Occipital lobe (tissue), 2 donors: ENCODE measurements around the gene SYF2. TPM values are rescaled to one million over a fixed set of nuclear protein-coding genes. Genes with fewer than 3 reads are reported as not detected.
"Not testable (repeated sequence)": the region's sequence is repeated elsewhere in the genome, so short reads cannot be mapped to it uniquely, and the experiment has no call there.

Experiments used
- DNase-seq: peaks from one replicate; lab custom pipeline; 2025; lab: John Stamatoyannopoulos, UW
- total RNA-seq: library from RNA; depleted of rRNA; stranded (reverse); fragments of >200 nt; gene quantifications from one replicate; pipeline ENCODE4 v1.2.3, GENCODE V29; 2014

The SYF2 gene
- total RNA-seq, result 33.4 TPM

DNA sequence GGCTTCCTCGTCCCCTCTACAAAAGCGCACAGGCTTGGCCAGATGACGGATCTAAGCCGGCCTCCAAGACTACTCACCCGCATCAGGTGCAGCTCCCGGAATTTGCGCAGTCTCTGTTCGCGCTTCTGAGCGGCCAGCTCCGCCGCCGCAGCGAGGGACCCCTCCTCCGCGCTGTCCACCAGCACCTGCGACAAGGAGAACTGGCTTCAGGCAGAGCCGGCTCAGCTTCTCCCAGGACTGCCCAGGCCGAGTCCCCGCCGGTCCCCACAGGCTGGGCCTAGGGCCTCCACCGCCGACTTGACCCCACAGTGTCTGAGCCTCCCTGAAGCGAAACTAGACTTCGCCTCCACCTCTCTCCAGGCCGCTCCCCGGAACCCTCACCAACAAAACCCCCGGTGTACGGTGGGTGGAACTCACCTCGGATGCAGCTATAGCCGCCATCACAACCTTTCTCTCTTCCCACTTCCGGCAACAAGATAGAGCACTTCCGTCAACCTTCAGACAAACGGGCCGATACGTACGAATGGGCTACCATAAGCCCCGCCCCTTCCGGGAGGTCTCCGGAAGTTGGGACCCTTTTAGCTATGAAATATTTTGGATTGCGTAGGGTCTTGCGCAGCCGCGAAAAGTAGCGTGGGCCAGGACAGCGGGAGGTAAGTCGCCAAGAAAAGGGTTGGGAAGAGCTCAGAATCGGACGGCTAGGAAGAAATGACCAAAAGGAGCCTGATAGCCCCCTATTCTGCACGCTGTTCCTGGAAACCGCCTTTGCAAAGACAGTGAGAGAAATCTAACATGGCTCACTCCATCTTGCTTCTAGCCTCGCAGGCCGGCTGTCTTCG, at the start of gene SYF2:
TSS of gene SYF2 (minus strand) at position 476 of the 839 bp plus-strand sequence. CDS start at position 441, 35 bp downstream.
- DNase-seq, result peak; percentile 88

DNA sequence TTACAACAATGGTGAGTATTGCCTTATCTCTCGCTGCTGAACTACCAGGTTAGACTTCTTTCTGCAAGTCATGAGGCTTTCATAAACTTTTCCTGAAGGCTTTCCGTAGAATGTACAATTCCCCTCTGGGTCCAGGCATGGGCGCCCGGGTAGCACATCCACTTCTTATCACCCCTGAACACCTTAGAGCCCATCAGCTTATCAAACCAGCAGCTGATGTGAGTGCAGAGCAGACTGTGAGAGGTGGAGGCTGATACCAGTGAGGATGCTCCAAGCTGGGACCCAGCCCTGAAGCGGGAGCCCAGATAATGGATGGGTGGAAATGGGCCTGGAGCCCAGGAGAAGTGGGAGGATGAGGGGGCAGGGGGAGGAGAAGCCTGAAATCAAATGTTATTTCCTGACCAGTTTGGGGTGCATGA, 47.4 kb upstream of the SYF2 start:
- DNase-seq, result not testable (repeated sequence)

DNA sequence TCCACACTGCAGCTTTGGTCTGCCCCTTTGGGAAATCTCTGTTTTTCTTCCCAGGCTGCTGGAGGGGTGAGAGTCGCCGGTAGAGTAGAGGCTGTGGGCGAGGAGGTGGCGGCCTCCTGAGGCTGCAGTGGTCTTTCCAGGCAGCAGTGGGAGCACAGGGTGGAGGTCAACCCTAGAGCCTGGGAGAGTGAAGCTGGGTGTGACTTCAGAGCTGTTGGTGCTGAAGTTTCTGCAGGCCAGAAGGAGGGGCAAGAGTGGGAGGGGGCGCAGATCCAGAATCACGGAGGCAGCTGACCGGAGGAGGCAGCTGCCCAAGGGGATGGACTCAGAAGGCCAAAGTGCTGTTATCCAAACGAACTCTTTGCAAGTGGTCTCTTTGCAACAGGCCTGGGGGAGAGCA, 46.5 kb upstream of the SYF2 start:
- DNase-seq, result not testable (repeated sequence)

DNA sequence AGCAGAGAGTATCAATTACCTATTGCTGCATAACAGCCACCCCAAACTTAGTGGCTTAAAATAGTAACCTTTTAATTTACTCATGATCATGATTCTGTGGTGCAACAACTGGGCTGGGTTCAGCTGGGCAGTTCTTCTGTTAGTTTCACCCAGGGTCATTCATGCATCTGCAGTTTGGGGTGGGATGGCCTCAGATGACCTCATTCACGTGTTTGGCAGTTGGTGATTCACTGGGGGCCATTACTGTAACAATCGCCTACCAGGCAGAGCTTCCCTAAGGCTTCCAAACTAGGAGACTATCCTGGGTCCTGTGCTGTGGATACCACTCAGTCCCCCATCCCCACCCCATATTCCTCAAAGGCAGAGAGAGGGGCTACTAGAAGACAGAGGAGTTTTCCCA, 46.1 kb upstream of the SYF2 start:
- DNase-seq, result not testable (repeated sequence)

DNA sequence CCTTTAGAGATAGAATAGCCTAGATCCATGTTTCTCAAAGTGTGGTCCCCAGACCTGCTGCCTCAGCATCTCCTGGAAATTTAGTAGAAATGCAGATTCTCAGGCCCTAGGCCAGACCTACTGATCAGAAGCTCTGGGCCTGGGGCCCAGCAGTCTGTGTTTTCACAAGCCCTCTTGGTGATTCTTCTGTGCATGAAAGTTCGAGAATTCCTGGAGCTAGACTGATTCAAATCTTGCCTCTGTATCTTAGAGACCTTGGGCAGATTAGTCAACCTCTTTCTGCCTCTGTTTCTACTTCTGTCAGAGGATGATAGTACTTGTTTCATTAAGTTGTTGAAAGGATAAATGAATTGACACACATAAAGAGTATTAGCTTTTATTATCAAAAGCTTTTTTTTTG, 45.0 kb upstream of the SYF2 start:
- not testable (repeated sequence) for DNase-seq

DNA sequence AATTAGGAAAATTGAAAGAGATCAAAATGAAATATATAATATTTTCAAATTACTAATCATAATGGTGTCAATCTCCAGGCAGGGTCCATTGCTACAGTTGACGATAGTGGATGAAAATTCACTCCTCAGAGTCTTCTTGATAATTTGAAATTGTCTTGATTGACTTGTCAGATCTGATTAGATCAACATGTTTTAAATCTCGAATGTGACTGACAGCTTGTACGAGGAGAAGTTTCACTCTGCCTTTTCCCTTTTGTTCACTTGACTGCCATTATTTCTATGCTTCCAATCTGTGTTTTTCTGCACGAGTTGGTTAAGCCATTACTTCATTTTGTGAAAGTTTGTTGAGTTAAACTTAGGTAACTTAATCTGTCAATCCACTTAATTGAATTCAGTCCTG, 43.3 kb upstream of the SYF2 start:
- not testable (repeated sequence) for DNase-seq

DNA sequence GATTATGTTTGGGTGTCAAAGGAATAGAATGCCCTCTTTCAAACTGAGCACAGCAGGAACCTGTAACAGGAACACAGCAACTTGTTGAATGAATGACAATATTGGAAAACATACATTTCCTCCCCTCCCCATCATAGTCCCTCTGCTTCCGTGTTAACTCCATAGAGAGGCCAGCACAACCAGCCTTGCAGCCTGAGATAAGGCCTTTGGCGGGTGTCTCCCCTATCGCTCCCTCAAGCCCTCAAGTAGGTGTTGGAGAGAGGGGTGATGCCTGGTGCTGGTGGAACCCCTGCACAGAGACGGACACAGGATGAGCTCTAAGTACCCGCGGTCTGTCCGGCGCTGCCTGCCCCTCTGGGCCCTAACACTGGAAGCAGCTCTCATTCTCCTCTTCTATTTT, 39.9 kb upstream of the SYF2 start, which contains the start of gene RHD:
TSS of gene RHD (plus strand) at position 272 of the 400 bp plus-strand sequence. CDS start at position 311, 39 bp downstream.
- not testable (repeated sequence) for DNase-seq

DNA sequence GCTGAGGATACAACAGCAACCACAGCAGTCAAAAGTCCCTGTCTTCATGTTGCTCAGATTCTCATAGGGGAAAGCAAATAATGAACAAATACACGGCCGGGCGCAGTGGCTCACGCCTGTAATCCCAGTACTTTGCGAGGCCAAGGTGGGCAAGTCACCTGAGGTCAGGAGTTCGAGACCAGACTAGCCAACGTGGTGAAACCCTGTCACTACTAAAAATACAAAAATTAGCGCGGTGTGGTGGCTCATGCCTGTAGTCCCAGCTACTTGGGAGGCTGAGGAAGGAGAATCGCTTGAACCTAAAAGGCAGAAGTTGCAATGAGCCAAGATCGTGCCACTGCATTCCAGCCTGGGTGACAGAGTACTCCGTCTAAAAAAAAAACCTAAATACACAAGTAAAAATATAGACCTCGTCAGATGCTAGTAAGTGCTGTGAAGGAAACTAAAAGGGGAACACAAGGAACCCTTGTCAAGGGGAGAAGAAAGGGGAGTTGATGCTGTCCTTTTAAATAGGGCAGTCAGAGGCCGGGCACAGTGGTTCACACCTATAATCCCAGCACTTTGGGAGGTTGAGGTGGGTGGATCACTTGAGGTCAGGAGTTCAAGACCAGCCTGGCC, 36.0 kb upstream of the SYF2 start:
- DNase-seq, result not testable (repeated sequence)

DNA sequence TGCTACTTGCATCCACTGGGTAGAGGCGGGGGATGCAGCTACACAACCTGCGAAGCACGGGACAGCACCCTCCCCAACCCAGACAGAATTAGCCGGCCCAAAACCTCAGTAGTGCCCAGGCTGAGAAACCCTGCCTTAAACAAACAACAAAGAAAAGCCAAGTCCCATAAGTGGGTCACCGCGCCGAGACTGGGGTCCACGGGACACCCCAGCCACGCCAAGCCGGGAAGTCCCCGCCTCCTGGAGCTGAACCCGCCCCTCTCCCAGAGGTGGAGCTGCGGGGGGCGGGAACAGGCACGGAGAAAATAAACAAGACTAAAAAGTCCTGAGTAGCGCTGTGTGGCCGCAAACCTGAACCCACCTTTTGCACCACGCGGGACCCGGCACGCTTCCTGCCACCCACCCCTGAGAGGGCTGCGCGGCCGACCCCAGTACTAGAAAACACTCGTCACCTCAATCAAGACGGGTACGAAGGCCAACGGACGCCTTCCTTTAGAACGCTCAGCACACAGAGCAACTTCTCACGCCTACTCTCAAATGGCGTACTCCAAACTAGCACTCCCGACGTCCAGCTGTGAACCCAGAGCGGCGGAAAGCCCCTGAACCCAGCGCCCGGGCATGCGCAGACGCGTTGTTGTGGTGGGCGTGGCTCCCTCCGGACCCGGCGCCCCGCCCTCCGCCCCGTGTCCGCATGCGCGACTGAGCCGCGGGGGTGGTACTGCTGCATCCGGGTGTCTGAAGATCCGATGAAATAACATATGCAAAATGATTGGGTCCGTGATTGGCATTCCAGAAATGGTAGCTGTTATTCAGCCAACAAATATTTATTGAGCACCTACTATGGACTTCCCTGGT, 35.2 kb upstream of the SYF2 start:
- peak; percentile 71 for DNase-seq

DNA sequence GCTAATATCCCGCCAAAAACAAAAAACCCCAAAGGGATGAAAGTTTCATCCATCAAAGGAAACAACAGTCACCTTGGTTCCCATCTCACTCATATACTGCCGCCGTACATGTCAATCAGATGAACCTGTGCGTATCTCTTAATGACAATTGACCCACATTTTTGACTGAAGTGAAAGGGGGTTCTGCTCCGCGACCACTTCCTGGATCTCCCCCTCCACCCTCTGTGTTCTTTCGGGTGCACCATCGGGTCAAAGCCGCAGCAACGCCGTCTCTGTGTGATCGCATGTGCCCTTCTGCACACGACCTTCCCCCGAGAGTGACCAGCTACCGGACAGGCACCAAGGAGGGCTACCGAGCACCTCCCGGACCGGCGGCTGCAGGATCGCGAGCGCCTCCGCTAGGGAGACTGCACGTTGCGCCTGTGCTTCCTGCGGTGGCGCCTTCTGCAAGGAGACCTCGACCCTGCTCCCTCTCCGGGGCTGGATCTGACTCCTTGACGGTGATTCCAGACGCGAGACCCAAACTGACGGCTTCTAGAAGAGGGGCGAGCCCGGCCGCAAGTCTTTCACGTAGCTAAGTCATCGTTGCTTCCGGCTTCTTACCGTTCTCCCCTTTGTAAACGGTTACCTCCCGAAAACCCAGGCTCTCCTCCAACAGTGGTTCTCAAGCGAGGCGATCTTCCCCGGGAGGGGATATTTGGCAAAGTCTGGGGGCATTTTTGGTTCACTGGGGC, 34.4 kb upstream of the SYF2 start:
- not testable (repeated sequence) for DNase-seq

DNA sequence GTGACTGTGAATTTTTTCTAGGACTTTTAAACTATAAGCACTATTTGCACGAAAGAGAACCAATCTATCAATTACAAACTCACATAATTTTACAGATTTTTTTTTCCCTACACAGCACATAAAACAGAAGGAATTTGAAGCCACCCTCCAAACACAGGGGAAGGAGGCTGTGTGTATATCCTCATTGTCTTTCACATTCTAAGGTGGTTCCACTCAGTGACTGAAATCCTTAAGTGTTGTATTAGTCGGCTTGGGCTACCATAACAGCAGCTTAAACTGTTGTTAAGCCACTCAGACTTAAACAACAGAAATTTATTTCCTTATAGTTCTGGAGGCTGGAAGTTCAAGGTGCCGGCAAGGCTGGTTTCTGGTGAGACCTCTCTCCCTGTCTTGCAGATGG, 28.0 kb upstream of the SYF2 start:
- not testable (repeated sequence) for DNase-seq

DNA sequence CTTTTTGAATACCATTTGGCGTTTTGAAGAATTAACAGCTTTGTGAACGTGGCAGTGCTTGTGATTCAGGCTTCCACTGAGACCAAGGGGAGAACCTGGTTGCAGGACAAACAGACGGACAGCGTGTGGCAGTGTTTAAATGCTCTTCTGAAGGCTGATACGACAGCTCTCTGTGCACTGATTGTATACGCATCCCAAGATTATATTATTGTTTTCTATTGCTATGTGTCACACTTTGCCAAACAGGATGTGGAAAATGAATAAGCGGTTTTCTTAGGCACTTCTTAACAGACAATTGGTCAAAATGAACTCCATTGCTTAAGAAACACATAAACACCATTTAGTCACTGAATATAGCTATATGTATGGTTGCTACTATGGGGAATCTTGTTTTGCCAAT, 27.5 kb upstream of the SYF2 start:
- DNase-seq, result not testable (repeated sequence)

DNA sequence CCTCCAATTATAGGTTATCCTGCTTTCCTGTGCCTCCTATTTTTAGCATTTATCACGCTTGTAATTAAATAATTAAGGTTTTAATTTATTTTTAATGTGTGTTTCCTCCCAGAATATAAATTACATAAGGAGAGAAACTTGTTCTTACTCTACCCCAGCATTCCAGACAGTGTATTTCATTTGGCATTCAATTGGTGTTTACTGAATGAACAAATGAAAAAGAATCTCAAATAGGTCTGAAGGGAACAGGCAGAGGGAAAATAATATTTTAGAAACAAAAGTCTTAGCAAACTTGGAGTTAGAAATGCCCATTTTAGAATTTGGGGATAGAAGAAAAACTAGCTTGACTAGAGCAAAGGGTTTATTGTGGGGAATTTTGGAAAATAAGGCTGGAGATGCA, 24.9 kb upstream of the SYF2 start:
- no peak for DNase-seq

DNA sequence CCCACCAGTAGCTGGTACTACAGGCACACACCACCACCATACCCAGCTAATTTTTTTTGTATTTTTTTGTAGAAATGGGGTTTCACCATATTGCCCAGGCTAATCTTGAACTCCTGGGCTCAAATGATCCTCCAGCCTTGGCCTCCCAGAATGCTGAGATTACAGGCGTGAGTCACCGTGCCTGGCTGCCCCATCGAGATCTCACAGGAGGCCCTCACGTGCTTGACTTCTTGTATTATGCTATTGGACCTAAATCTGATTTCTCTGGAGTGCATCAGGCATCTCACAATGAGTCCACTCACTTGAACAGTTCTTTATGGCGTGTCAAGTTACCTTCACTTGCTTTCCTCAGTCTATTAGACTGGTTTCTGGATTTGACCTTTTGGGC, 24.3 kb upstream of the SYF2 start:
- no peak for DNase-seq

DNA sequence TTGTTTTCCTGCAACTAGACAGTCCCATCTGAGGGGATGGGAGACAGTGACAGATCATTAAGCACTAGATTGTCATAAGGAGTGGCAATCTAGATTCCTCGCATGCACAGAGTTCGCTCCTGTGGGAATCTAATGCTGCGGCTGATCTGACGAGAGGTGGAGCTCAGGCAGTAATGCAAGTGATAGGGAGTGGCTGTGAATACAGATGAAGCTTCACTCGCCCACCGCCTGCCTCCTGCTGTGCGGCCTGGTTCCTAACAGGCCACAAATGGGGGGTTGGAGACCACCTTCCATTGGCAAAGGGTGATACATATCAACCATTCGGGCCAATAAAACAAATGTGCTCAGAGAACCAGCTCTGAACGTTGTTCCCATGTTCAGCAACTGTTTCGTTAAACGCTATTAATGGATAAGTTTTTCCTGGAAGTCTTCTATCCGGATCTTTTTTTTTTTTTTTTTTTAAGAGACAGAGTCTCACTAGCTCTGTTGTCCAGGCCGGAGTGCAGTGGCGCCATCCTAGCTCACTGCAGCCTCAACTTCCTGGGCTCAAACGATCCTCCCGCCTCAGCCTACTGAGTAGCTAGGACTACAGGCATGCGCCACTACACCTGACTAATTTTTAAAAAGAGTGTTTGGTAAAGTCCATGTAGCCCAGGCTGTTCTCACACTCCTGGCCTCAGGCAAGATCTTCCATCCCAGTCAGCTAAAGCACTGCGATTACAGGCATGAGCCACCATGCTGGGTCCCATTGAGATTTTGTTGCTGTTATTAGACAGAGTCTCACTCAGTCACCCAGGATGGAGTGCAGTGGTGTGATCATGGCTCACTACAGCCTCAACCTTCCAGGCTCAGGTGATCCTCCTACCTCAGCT, 23.6 kb upstream of the SYF2 start:
- DNase-seq, result no peak

DNA sequence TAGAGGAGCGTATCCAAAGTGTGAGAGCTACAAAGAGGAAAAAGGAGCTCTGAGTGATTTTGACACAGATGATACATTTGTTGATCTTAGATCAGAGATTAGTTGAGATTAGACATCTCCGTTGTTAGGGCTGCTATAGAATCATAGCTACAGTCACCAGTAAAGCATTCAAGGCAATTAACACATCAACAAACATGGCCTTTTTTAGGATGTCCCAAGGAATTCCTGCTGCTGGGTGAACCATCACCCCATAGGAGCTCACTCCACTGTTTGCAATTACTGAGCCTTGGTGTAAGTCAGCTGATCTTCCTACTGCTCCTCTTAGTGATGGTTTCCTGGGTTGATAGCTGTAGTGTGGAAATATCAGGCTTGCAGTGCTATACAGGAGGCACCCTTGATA, 21.6 kb upstream of the SYF2 start:
- DNase-seq, result no peak

DNA sequence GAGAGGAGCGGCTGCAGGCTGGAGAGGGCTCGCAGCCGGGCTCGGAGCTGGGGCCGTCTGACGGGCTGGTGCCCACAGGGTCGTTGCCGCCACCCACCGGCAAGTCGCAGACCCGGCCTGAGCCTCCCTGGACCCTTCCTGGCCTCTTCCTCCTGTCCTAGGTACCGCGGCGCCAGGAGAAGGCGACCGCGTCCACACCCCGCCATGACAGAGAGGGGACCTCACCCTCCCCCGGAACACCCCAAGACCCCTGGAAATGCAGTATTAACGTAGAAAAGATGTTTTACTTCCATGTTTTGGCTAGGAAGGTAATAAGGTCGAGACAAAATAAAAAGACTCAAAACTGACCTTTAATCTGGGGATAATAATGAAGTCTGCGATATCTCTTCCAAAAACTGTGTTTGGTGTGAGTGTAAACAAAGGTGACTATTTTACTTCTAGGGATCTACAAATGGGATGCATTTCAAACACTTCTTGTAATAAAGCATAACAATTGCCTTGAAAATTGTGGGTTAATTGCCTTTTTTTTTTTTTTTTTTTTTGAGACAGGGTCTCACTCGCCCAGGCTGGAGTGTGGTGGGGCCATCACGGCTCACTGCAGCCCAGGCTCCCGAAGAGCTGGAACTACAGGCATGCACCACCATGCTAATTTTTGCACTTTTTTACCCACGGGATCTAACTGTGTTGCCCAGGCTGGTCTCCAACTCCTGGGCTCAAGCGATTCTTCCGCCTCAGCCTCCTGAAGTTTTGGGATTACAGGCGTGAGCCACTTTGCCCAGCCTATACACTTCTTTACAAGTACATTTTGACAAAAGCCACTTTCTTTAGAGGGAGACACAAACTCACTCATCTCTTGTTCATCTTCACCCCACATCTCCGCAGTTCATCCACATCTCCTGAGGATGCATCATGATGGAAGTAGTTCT, 15.8 kb upstream of the SYF2 start:
- no peak for DNase-seq

DNA sequence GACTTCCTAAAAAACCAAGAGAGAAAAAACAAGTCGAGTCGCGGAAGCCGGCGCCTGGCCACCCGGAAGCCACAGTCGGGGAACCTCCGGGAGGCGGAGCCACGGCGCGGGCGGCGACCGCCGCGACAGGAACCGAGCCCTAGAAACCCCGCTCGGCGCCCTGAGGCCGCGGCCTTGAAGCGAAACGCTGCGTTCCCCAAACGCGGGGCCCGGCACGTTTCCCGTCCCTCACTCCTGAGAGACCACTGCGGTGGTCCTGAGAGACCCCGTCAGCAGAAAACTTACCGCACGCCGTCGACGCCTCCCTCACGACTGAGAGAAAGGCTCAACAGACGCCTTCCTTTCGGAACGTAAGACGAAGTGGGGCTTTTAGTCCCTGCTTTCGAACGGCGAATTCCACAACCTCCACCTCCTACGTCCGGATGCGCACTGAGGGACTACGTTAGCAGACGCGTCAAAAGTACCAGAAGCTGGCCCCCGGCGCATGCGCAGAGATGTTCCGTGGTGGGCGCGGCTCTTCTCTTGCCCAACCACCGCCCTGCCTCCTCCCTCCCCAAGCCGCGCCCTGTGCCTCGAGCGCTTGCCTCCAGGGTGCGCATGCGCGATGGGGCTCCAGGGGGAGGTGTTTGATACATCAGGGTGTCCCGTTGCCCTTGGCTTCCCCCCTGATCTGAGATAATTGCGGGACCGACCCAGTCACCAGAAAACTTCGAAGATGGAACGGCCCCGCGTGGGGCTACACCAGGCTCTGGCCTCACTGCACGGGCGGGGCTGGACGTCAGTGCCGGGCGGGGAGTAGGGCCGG, 14.9 kb upstream of the SYF2 start, which contains the start of gene RSRP1:
TSS of gene RSRP1 (minus strand) at position 431 of the 805 bp plus-strand sequence. CDS start 491 bp downstream, outside the sequence.
- peak; percentile 98 for DNase-seq
